ENCODE results near the gene DIAPH3. TPM values are rescaled to one million over a fixed set of nuclear protein-coding genes. Genes with fewer than 3 reads are reported as not detected.

Gene DIAPH3
- total and polyA plus RNA-seq, 9 donors: 4.3 to 12.4 (median 7.9) TPM

DNA sequence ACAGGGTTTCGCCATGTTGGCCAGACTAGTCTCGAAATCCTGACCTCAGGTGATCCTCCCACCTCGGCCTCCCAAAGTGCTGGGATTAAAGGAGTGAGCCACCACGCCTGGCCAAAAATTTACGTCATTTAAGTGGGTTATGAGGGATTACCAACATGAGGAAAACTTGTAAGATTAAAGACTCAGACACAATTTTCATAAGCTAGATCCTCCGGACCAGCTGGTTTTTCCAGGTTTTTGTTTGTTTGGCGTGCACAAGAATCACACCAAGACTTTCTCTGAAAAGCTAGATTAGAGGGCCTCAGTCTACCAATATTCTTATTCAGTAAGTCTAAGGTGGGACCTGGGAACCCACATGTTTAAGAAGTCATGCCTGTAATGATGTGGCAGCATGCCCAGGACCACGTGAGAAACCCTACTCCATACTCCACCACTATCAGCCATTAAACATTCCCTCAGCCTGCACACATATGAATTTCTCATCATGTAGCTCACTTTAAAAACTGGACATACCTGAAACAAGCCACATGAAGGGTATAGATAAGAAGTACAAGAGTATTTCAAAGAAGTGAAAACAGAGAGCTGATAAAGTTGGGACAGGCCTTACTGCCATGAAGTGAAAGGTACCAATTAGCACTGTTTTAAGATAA lies 25.7 kb downstream of the DIAPH3 start:
- Histone ChIP-seq H3K9me3 (replicated peaks; ENCODE audit: control insufficient read depth, low read depth, low read length) (no peaks in the 10 kb centered on the region), H3K4me1 (ENCODE audit: control insufficient read depth, insufficient read depth, low read length) (no peaks in the 10 kb centered on the region), H3K27me3 (ENCODE audit: control insufficient read depth, insufficient read depth, low read length) (no peaks in the 10 kb centered on the region), H3K36me3 (ENCODE audit: control insufficient read depth, insufficient read depth, low read length) (no peaks in the 10 kb centered on the region), H3K4me3 (ENCODE audit: low read length) (no peak overlapping the region), H3K27ac (ENCODE audit: low read length) (no peak overlapping the region)
- no peak for DNase-seq
- 98% methylated on average over 6 of the region's 8 CpGs for WGBS (ENCODE audit: insufficient coverage)

DNA sequence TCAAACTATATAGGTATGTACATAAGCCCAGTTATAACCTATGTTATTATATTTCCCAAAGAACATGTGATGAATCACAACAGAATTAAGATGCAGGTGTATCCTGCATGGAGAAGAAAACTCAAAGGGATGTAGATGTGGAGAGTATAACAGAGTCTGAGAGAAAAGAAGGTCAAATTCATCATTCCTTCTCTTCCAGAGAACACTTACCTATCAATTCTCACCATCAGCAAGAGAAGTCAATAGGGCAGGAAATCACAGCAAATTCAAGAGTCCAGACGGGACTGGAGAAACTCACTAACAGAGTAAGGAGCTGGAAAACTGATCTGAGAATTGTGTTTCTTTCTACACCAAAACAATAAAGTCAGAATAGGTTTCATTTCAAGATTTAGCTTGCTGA lies 28.4 kb downstream of the DIAPH3 start:
- no CpG with 5 or more reads among the region's 1 CpG for WGBS (ENCODE audit: insufficient coverage)
- DNase-seq: no peak
- Histone ChIP-seq H3K9me3 (replicated peaks; ENCODE audit: control insufficient read depth, low read depth, low read length) (no peaks in the 10 kb centered on the region), H3K36me3 (ENCODE audit: control insufficient read depth, insufficient read depth, low read length) (peaks cover 3% of the 10 kb centered on the region), H3K27ac (ENCODE audit: low read length) (no peak overlapping the region), H3K4me3 (ENCODE audit: low read length) (no peak overlapping the region), H3K4me1 (ENCODE audit: control insufficient read depth, insufficient read depth, low read length) (no peaks in the 10 kb centered on the region), H3K27me3 (ENCODE audit: control insufficient read depth, insufficient read depth, low read length) (no peaks in the 10 kb centered on the region)

DNA sequence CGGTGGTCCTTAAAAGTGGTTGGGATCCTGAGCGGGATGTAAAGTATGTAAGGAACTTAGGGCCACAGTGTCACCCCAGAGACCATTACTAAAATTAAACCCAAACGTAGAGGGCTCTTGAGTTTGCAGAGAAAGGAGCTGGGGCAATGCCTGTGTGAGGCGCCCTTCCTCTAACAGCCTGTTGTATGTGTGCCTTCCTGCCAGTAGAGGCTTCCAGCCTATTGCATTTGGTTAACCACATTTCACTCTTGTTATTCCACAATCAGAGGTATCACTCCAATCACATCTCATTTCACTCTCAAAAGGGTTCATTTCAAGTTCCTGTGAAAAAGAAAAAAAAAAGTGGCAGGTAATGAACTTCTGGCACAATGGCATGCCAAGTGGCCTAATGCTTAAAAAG lies 29.4 kb downstream of the DIAPH3 start:
- H3K9me3 ChIP-seq (replicated peaks; ENCODE audit: control insufficient read depth, low read depth, low read length): no peaks in the 10 kb centered on the region
- H3K27ac ChIP-seq (ENCODE audit: low read length): no peak overlapping the region
- 80% methylated on average over 1 of the region's 4 CpGs for WGBS (ENCODE audit: insufficient coverage)
- no peak overlapping the region for H3K4me3 ChIP-seq (ENCODE audit: low read length)
- H3K4me1 ChIP-seq (ENCODE audit: control insufficient read depth, insufficient read depth, low read length): no peaks in the 10 kb centered on the region
- no peak for DNase-seq
- H3K27me3 ChIP-seq (ENCODE audit: control insufficient read depth, insufficient read depth, low read length): no peaks in the 10 kb centered on the region
- peaks cover 4% of the 10 kb centered on the region for H3K36me3 ChIP-seq (ENCODE audit: control insufficient read depth, insufficient read depth, low read length)

DNA sequence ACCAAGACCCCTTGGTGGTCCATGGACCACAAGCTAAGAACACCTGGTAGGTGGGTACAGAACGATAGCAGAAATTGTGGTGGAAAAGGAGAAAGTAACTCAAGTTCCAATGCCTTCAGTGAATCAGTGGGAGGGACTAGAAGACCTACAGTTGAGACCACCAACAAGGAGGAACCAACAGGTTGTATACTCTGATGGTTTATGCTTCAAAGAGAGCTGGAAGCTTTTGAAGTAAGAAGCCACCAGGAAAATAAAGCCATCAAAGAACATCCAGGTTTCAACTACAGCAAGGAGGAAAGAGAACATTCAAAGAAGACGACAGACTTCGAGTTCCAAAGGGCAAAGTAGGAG lies 42.4 kb downstream of the DIAPH3 start:
- no peaks in the 10 kb centered on the region for H3K27me3 ChIP-seq (ENCODE audit: control insufficient read depth, insufficient read depth, low read length)
- H3K4me1 ChIP-seq (ENCODE audit: control insufficient read depth, insufficient read depth, low read length): no peaks in the 10 kb centered on the region
- peaks cover 6% of the 10 kb centered on the region for H3K9me3 ChIP-seq (replicated peaks; ENCODE audit: control insufficient read depth, low read depth, low read length)
- no peak overlapping the region for H3K4me3 ChIP-seq (ENCODE audit: low read length)
- no peak for DNase-seq
- no peaks in the 10 kb centered on the region for H3K36me3 ChIP-seq (ENCODE audit: control insufficient read depth, insufficient read depth, low read length)
- no peak overlapping the region for H3K27ac ChIP-seq (ENCODE audit: low read length)
- WGBS (ENCODE audit: insufficient coverage): 93% methylated on average over 2 of the region's 3 CpGs

DNA sequence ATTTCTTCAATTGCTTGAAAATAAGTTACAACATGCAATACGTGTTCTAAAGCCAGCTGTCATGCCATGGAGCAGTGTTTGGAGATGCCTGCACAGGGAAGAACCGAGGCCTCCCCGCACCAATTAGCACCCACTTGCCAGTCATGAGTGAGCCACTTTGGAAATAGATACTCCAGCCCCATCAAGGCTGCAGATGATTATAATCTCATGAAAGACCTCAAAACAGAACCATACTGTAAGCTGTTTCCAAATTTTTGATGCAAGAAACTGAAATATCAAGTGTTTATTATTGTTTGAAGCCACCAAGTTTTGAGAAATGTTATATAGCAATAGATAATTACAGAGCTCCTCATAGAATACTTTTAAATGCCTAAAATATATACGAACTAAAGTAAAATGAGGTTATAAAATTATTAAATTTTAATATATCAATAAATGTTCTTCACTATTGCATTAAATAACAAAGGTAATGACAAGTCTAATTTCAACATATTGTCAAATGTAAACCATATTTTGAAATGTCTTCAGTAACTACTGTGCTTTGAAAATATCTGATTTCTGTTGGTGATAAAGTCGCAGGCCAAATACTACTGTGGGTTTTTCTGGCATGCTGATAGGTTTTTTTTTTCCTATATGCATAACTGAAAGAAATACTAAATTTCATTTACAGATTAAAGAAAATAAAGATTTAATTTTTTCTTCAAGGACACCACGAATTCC lies 43.0 kb downstream of the DIAPH3 start:
- H3K36me3 ChIP-seq (ENCODE audit: control insufficient read depth, insufficient read depth, low read length): no peaks in the 10 kb centered on the region
- no peaks in the 10 kb centered on the region for H3K27me3 ChIP-seq (ENCODE audit: control insufficient read depth, insufficient read depth, low read length)
- H3K4me3 ChIP-seq (ENCODE audit: low read length): no peak overlapping the region
- no peak for DNase-seq
- H3K4me1 ChIP-seq (ENCODE audit: control insufficient read depth, insufficient read depth, low read length): no peaks in the 10 kb centered on the region
- 93% methylated on average over 3 of the region's 6 CpGs for WGBS (ENCODE audit: insufficient coverage)
- peaks cover 3% of the 10 kb centered on the region for H3K9me3 ChIP-seq (replicated peaks; ENCODE audit: control insufficient read depth, low read depth, low read length)
- H3K27ac ChIP-seq (ENCODE audit: low read length): no peak overlapping the region

DNA sequence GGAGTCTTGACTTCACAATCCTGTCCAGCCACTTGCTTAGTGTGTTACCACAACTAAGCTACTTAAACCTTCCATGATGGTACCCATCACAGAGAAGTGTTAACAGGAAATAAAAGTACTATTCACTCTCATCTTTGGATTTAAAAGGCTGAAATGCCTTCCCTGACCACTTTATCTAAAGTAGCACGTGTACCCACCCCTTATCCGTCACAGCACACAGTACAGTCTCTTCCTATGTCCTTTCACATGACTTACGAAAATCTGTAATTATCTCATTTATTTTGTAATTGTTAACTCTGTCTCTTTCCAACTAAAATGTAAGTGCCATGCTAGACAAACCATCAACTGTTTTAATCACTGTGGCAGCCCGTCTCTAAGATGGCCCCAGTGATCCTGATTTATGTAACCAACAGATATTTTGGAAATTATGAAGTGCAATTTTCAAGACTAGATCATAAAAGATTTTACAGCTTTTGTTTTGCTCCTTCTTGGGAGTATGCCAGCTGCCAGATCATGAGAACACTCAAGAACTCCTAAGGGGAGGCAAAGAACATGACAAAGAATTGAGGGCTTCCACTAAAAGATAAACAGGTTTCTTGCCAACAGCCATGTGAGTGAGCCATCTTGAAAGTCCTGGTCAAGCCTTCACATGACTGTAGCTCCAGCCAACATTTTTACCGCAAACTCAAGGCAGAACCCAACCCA lies 44.9 kb downstream of the DIAPH3 start:
- H3K9me3 ChIP-seq (replicated peaks; ENCODE audit: control insufficient read depth, low read depth, low read length): peaks cover 2% of the 10 kb centered on the region
- no peak overlapping the region for H3K4me3 ChIP-seq (ENCODE audit: low read length)
- no peak for DNase-seq
- H3K36me3 ChIP-seq (ENCODE audit: control insufficient read depth, insufficient read depth, low read length): no peaks in the 10 kb centered on the region
- no peaks in the 10 kb centered on the region for H3K27me3 ChIP-seq (ENCODE audit: control insufficient read depth, insufficient read depth, low read length)
- no CpG with 5 or more reads among the region's 5 CpGs for WGBS (ENCODE audit: insufficient coverage)
- H3K27ac ChIP-seq (ENCODE audit: low read length): no peak overlapping the region
- H3K4me1 ChIP-seq (ENCODE audit: control insufficient read depth, insufficient read depth, low read length): no peaks in the 10 kb centered on the region

DNA sequence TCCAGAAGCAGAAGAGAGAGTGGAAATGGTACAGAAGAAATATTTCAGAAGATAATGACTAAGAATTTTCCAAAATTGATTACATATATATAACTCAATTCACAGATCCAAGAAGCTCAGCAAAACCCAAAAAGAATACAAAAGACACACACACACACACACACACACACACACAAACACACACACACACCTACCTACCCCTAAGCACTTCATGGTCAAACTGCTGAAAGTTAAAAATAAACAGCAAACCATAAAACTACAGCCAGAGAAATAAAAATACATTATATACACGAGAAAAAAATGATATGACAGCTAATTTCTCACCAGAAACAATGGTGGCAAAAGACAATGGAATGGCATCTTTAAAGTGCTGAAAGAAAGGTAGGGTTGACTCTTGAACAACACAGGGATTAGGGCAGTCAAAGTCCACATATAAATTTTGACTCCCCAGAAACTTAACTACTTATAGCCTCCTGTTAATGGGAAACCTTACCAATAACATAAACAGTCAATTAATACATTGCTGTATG lies 49.2 kb downstream of the DIAPH3 start:
- H3K4me1 ChIP-seq (ENCODE audit: control insufficient read depth, insufficient read depth, low read length): no peaks in the 10 kb centered on the region
- no CpG with 5 or more reads among the region's 1 CpG for WGBS (ENCODE audit: insufficient coverage)
- no peaks in the 10 kb centered on the region for H3K27me3 ChIP-seq (ENCODE audit: control insufficient read depth, insufficient read depth, low read length)
- H3K27ac ChIP-seq (ENCODE audit: low read length): no peak overlapping the region
- no peak for DNase-seq
- no peak overlapping the region for H3K4me3 ChIP-seq (ENCODE audit: low read length)
- peaks cover 2% of the 10 kb centered on the region for H3K9me3 ChIP-seq (replicated peaks; ENCODE audit: control insufficient read depth, low read depth, low read length)
- no peaks in the 10 kb centered on the region for H3K36me3 ChIP-seq (ENCODE audit: control insufficient read depth, insufficient read depth, low read length)

DNA sequence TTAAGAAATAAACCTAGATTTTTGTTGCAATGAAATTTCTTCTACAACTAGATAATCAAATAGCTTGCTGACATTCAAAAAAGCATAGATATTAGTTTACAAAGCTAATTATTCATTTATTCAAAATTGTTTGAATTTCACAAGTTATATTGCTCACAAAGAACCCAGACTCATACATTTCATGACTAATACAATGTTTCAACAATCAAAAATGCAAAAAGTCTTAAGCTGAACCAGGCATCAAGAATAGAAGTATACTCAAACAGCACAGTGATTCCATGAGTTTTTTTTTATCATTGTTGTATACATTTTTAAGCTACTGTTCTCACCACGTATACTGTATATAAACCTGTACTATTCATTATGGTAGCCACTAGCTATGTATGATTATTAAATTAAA lies 51.0 kb downstream of the DIAPH3 start:
- no peaks in the 10 kb centered on the region for H3K36me3 ChIP-seq (ENCODE audit: control insufficient read depth, insufficient read depth, low read length)
- H3K4me3 ChIP-seq (ENCODE audit: low read length): no peak overlapping the region
- H3K27me3 ChIP-seq (ENCODE audit: control insufficient read depth, insufficient read depth, low read length): no peaks in the 10 kb centered on the region
- peaks cover 2% of the 10 kb centered on the region for H3K9me3 ChIP-seq (replicated peaks; ENCODE audit: control insufficient read depth, low read depth, low read length)
- no CpG with 5 or more reads among the region's 1 CpG for WGBS (ENCODE audit: insufficient coverage)
- DNase-seq: no peak
- no peak overlapping the region for H3K27ac ChIP-seq (ENCODE audit: low read length)
- no peaks in the 10 kb centered on the region for H3K4me1 ChIP-seq (ENCODE audit: control insufficient read depth, insufficient read depth, low read length)

DNA sequence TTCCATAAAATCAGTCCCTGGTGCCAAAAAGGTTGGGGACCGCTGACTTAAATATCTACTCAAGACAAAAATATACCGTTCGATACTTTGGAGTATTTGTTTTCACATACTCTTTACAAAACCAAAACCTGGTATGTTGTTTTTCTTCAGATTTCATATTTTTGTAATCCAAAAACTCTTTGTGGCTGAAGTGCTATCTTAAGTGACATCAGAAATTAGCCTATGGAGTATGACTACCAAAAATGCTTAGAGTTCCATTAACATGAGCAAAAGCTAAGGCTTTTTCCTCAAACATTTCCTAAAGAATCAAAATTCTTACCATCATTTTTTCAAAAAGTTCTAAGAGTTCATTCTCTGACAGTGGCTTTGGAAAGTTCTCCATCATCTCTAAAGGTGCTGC lies 52.0 kb downstream of the DIAPH3 start:
- no peaks in the 10 kb centered on the region for H3K27me3 ChIP-seq (ENCODE audit: control insufficient read depth, insufficient read depth, low read length)
- no peaks in the 10 kb centered on the region for H3K4me1 ChIP-seq (ENCODE audit: control insufficient read depth, insufficient read depth, low read length)
- no peak overlapping the region for H3K27ac ChIP-seq (ENCODE audit: low read length)
- WGBS (ENCODE audit: insufficient coverage): 100% methylated on average over 1 of the region's 3 CpGs
- H3K9me3 ChIP-seq (replicated peaks; ENCODE audit: control insufficient read depth, low read depth, low read length): peaks cover 2% of the 10 kb centered on the region
- H3K4me3 ChIP-seq (ENCODE audit: low read length): no peak overlapping the region
- DNase-seq: no peak
- no peaks in the 10 kb centered on the region for H3K36me3 ChIP-seq (ENCODE audit: control insufficient read depth, insufficient read depth, low read length)

DNA sequence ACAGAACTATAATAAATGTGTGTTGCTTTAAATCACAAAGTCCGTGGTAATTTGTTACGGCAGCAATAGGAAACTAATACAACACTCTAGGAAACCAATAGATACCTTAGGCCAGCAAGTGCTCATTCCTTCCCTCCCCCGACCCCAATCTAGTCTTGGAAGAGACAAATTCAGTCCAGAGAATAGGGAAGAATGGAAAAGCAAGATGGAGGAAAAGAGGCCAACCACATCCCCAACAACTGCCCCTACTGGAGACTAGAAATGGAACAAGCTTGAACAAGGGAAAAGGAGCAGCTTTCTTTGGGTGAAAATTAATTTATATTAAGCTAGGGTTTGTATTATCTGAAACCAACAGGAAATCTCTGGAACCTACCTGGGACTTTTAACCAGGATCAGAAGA lies 54.4 kb downstream of the DIAPH3 start:
- WGBS (ENCODE audit: insufficient coverage): no CpG with 5 or more reads among the region's 3 CpGs
- Histone ChIP-seq H3K27me3 (ENCODE audit: control insufficient read depth, insufficient read depth, low read length) (no peaks in the 10 kb centered on the region), H3K4me1 (ENCODE audit: control insufficient read depth, insufficient read depth, low read length) (no peaks in the 10 kb centered on the region), H3K27ac (ENCODE audit: low read length) (no peak overlapping the region), H3K4me3 (ENCODE audit: low read length) (no peak overlapping the region), H3K36me3 (ENCODE audit: control insufficient read depth, insufficient read depth, low read length) (no peaks in the 10 kb centered on the region), H3K9me3 (replicated peaks; ENCODE audit: control insufficient read depth, low read depth, low read length) (no peaks in the 10 kb centered on the region)
- no peak for DNase-seq
